Measurements from ENCODE around the gene GOLT1A. TPM values are rescaled to one million over a fixed set of nuclear protein-coding genes. Genes with fewer than 3 reads are reported as not detected.

The GOLT1A gene
- total RNA-seq, 1 donor from 2014 or later: not detected

DNA sequence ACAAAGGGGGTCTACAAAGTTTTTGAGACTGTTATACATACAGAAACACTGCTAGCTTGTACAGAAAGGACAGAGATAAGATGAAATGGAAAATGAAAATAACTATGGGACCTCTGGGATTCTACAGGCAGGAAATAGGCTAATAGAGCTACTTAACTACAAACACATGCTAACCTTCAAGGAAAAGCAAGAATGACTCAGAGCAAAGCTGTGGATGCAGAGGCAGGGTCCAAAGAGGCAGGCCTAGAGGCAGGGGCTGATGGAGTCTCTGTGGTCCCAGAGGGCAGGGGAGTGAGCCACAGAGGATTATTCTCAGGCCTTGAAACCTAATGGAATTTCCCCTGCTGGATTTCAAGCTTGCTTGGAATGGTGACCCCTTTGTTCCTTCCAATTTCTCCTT, 18.7 kb upstream of the GOLT1A start:
- Mint-ChIP-seq H3K4me1 (no peaks in the 10 kb centered on the region), H3K27me3 (ENCODE audit: low read depth) (peaks cover 7% of the 10 kb centered on the region), H3K36me3 (ENCODE audit: low read depth) (peaks cover 4% of the 10 kb centered on the region), H3K27ac (ENCODE audit: unreplicated experiment) (no peak overlapping the region), H3K4me3 (no peak overlapping the region), H3K9me3 (peaks cover 7% of the 10 kb centered on the region)
- no peak for DNase-seq (ENCODE audit: low read depth, low spot score)
- TF ChIP-seq, protein P1, sequence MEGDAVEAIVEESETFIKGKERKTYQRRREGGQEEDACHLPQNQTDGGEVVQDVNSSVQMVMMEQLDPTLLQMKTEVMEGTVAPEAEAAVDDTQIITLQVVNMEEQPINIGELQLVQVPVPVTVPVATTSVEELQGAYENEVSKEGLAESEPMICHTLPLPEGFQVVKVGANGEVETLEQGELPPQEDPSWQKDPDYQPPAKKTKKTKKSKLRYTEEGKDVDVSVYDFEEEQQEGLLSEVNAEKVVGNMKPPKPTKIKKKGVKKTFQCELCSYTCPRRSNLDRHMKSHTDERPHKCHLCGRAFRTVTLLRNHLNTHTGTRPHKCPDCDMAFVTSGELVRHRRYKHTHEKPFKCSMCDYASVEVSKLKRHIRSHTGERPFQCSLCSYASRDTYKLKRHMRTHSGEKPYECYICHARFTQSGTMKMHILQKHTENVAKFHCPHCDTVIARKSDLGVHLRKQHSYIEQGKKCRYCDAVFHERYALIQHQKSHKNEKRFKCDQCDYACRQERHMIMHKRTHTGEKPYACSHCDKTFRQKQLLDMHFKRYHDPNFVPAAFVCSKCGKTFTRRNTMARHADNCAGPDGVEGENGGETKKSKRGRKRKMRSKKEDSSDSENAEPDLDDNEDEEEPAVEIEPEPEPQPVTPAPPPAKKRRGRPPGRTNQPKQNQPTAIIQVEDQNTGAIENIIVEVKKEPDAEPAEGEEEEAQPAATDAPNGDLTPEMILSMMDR (conservative IDR thresholded peaks at IDR 0.05): no peak

DNA sequence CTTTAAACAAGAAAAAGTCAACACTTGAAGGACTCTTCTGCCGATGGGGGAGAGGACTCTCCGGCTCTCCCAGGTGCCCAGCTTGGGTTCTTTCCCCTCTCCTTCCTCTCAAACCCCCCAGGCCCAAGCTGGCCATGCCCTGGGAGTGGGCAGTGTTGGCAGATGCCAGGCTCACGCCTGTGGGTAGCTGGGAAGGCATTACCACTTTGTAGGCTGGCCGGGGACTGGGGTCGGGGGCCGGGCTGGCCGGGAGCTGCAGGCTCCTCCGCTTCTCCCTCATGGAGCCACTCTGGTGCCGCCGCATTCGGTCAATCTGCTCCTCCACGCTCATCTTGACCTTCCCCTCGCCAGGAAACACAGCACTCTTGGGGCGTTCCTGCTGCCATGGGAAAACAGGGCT, 16.4 kb upstream of the GOLT1A start:
- H3K27me3 Mint-ChIP-seq (ENCODE audit: low read depth): peaks cover 7% of the 10 kb centered on the region
- no peak overlapping the region for H3K27ac Mint-ChIP-seq (ENCODE audit: unreplicated experiment)
- DNase-seq (ENCODE audit: low read depth, low spot score): no peak
- TF ChIP-seq, protein P1 (conservative IDR thresholded peaks at IDR 0.05): no peak
- H3K4me3 Mint-ChIP-seq: no peak overlapping the region
- no peaks in the 10 kb centered on the region for H3K9me3 Mint-ChIP-seq
- H3K4me1 Mint-ChIP-seq: no peaks in the 10 kb centered on the region
- no peaks in the 10 kb centered on the region for H3K36me3 Mint-ChIP-seq (ENCODE audit: low read depth)

DNA sequence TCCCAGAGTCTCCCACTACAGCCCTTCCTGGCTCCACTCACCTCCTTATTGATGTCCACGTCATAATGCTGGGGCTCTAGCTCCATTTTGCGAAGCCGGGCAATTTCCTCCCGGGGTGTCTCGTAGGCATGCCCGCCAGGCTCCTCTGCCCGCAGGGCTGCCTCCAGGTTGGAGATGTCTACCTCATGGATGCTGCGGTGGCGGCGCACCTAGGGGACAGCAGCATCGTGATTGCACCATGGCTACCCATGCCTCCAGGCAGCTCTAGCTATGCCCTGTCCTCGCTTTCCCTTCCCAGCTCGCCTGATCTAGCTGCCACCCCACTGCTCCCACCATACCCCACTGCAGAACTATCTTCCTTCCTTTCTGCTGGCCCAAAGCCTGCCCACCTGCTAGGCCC, 15.1 kb upstream of the GOLT1A start:
- H3K36me3 Mint-ChIP-seq (ENCODE audit: low read depth): no peaks in the 10 kb centered on the region
- H3K27me3 Mint-ChIP-seq (ENCODE audit: low read depth): peaks cover 7% of the 10 kb centered on the region
- no peak overlapping the region for H3K27ac Mint-ChIP-seq (ENCODE audit: unreplicated experiment)
- no peak overlapping the region for H3K4me3 Mint-ChIP-seq
- TF ChIP-seq, protein P1 (conservative IDR thresholded peaks at IDR 0.05): no peak
- DNase-seq (ENCODE audit: low read depth, low spot score): no peak
- H3K9me3 Mint-ChIP-seq: no peaks in the 10 kb centered on the region
- no peaks in the 10 kb centered on the region for H3K4me1 Mint-ChIP-seq

DNA sequence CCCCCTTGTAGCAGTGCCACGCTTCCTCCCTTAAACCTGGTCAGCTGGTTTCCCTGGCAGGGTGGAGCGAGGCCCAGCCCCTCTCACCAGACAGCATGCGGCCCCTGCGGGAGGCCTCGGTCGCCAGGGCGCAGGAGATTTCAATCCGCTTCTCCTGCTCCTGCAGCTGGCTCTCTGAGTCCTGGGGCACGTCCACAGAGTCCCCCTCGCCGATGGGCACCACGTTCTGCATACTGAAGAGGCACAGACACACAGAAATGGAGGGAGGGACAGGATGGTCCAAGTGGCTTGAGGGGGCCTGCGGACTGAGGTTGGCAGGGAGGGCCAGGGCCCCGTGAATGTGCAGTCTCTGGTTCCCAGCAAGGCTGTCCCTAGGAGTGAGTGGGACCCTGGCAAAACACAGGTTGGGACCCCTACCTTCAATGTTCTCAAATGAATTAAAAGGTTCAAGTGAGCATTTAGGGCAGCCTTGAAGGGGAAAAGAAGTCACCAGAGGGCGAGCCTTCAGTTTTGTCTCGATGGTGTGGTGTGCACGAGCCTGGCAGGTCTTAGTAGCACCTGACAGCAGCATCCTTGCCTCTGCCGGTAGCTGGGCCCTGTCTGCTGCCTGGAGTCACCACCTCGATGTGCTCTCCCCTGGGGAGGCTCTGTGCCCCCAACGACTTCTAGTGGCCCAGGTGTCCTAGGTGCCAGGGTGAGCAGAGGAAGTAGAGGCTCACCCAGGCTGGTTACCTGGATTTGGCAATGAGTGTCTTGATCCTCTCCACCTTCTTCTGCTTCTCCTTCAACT, 14.4 kb upstream of the GOLT1A start:
- H3K4me1 Mint-ChIP-seq: no peaks in the 10 kb centered on the region
- H3K4me3 Mint-ChIP-seq: no peak overlapping the region
- no peaks in the 10 kb centered on the region for H3K9me3 Mint-ChIP-seq
- no peak for DNase-seq (ENCODE audit: low read depth, low spot score)
- H3K36me3 Mint-ChIP-seq (ENCODE audit: low read depth): no peaks in the 10 kb centered on the region
- peaks cover 7% of the 10 kb centered on the region for H3K27me3 Mint-ChIP-seq (ENCODE audit: low read depth)
- TF ChIP-seq, protein P1 (conservative IDR thresholded peaks at IDR 0.05): no peak
- no peak overlapping the region for H3K27ac Mint-ChIP-seq (ENCODE audit: unreplicated experiment)

DNA sequence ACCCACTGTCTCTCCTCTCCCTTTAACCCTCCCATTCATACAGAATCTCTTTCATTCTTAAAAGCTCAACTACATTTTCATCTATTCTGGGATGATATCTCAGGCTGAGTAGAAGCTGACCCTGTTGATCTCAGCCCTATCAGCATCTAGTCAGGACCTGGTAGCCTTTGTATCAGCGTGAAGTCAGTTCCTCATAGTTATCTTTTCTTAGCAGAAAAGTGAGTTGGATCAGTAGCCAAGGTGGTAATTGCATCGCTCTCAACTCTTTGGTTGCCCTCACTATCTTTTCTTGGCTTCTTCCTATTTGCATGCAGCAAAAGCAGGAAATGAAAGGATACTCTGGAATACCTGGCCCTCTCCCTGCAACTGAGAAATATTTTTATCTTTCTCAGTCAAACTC, 13.6 kb upstream of the GOLT1A start:
- no peaks in the 10 kb centered on the region for H3K4me1 Mint-ChIP-seq
- H3K27ac Mint-ChIP-seq (ENCODE audit: unreplicated experiment): no peak overlapping the region
- DNase-seq (ENCODE audit: low read depth, low spot score): no peak
- H3K36me3 Mint-ChIP-seq (ENCODE audit: low read depth): no peaks in the 10 kb centered on the region
- TF ChIP-seq, protein P1 (conservative IDR thresholded peaks at IDR 0.05): no peak
- H3K27me3 Mint-ChIP-seq (ENCODE audit: low read depth): peaks cover 9% of the 10 kb centered on the region
- H3K9me3 Mint-ChIP-seq: no peaks in the 10 kb centered on the region
- no peak overlapping the region for H3K4me3 Mint-ChIP-seq
